ENCODE results near the gene H2BK1. TPM values are rescaled to one million over a fixed set of nuclear protein-coding genes. Genes with fewer than 3 reads are reported as not detected.
A peak's percentile ranks its signal among the peaks of the same experiment; 100 is the strongest.

The H2BK1 gene
- polyA plus RNA-seq, 6 donors from 2014 or later = not detected

GRCh38 chr7:151243045-151243349 is 32.7 kb upstream of the H2BK1 start:
- H3K27me3 Mint-ChIP-seq = peaks cover 0 to 15% (median 14%) of the 10 kb centered on the region in 3 donors
- no peaks in the 10 kb centered on the region for H3K36me3 Mint-ChIP-seq
- peak overlapping the region in 3 of 6 donors; percentile 87 to 93 (median 92) for H3K27ac Mint-ChIP-seq
- H3K9me3 Mint-ChIP-seq = no peaks in the 10 kb centered on the region
- no peak for ATAC-seq (ENCODE audit: low read depth in 2 of 2)
- H3K4me1 Mint-ChIP-seq = peaks cover 33 to 51% (median 47%) of the 10 kb centered on the region in 3 donors
- H3K4me3 Mint-ChIP-seq = peak overlapping the region; percentile 80 to 90 (median 83)
- no peak for DNase-seq

DNA sequence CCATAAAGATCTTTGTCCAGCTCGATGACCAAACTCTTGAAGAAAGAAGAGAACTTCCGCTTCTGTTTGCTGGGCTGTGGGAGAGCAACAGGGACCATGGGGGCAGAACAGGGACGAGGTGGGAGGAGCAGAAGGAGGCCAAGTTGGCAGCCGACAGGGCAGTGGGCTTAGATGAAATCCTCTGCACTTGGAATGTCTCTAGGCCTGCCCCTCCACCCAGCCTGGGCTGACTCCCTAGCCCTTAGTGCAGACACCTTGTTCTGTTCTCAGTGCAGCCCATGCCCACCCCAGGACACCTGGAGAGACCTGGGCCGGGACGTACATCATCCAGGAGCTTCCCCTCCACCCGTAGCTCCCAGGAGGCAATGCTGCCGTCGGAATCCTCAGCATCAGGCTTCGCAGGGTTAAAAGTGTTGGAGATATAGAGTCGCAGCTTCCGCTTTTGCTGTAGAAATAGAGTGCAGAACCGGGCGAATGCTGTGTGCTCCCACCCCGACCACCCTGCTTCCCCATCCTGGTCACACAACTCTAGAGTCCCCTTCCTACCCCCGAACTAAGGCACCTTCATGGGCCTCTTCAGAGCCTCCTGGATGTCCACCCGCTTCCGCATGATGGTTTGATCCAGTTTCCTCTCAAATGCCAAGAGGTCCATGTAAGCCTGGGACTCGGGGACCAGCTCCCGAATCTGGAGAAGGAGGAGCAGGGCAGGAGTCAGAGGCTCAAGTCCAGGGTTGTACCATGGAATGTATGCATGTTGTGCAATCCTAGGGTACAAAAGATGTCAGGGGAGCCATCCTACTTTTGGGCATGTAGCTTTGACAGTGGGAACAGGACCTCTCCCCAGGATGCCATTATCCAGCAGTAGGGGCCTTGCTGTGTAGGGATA is 32.1 kb upstream of the H2BK1 start:
- DNase-seq (no peak), ATAC-seq (ENCODE audit: low read depth in 2 of 2) (no peak)
- H3K36me3 Mint-ChIP-seq = no peaks in the 10 kb centered on the region
- peak overlapping the region in 3 of 6 donors; percentile 75 to 92 (median 87) for H3K27ac Mint-ChIP-seq
- peaks cover 28 to 45% (median 42%) of the 10 kb centered on the region in 3 donors for H3K4me1 Mint-ChIP-seq
- H3K4me3 Mint-ChIP-seq = peak overlapping the region in 5 of 8 donors; percentile 25 to 81 (median 57)
- H3K9me3 Mint-ChIP-seq = no peaks in the 10 kb centered on the region
- peaks cover 0 to 14% (median 9%) of the 10 kb centered on the region in 3 donors for H3K27me3 Mint-ChIP-seq

GRCh38 chr7:151241755-151242096 is 31.4 kb upstream of the H2BK1 start:
- Mint-ChIP-seq H3K27ac (no peak overlapping the region), H3K4me3 (peak overlapping the region in 2 of 8 donors; percentile 26 to 80), H3K9me3 (no peaks in the 10 kb centered on the region), H3K36me3 (peaks cover 0 to 4% of the 10 kb centered on the region in 2 donors), H3K27me3 (peaks cover 0 to 14% (median 8%) of the 10 kb centered on the region in 3 donors), H3K4me1 (peaks cover 27 to 44% (median 36%) of the 10 kb centered on the region in 3 donors)
- DNase-seq (no peak), ATAC-seq (ENCODE audit: low read depth in 2 of 2) (no peak)

DNA sequence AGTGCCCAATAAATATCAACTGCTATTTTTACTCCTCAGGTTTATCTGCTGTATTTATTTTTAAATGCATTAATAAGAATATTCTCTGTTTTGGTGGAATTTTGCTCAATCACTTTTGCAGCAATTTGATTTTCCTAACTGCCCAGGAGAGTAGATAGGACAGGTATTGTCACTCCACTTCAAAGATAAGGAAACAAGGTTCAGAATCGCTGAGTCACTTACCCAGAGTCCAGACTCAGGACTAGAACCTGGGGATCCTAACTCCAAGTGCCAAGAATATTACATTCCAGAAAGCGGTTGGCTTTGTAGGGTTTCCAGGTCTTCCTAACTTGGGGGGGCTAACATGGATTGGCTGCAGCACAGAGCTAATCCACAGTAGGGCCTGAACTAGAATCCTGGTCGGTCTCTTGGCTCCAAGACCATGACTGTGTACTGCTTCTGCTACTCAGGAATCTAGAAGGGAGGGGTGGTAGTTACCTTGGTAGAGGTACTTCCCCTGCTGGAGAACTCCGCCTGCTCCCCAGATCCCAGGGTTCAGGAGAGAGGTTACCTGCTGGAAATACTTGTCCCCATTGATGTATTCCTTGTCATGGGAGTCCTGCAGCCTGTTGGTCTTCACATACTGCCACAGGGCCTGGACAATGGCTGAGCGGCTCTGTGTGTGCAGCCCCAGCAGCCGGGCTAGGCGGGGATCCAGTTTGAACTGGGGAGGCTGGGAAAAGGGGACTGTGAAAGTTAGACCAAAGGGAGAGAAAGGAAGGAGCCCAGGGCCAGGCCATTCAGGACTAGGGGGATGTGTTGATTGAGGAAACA is 30.9 kb upstream of the H2BK1 start:
- H3K4me3 Mint-ChIP-seq = peak overlapping the region in 1 of 8 donors; percentile 30
- H3K27ac Mint-ChIP-seq = no peak overlapping the region
- H3K9me3 Mint-ChIP-seq = no peaks in the 10 kb centered on the region
- ATAC-seq (ENCODE audit: low read depth in 2 of 2) = no peak
- no peak for DNase-seq
- peaks cover 0 to 9% (median 2%) of the 10 kb centered on the region in 3 donors for H3K27me3 Mint-ChIP-seq
- peaks cover 23 to 44% (median 36%) of the 10 kb centered on the region in 3 donors for H3K4me1 Mint-ChIP-seq
- H3K36me3 Mint-ChIP-seq = peaks cover 0 to 8% of the 10 kb centered on the region in 2 donors

- DNase-seq = no peak
- H3K4me1 Mint-ChIP-seq = peaks cover 23 to 40% (median 33%) of the 10 kb centered on the region in 3 donors
- peaks cover 0 to 8% (median 0%) of the 10 kb centered on the region in 3 donors for H3K27me3 Mint-ChIP-seq
- no peak for ATAC-seq (ENCODE audit: low read depth in 2 of 2)
- H3K36me3 Mint-ChIP-seq = peaks cover 0 to 8% of the 10 kb centered on the region in 2 donors
- no peaks in the 10 kb centered on the region for H3K9me3 Mint-ChIP-seq
- peak overlapping the region in 1 of 6 donors; percentile 66 for H3K27ac Mint-ChIP-seq
- H3K4me3 Mint-ChIP-seq = no peak overlapping the region
Measured at GRCh38 chr7:151240536-151240935, 30.2 kb upstream of the H2BK1 start.

- H3K4me3 Mint-ChIP-seq = peak overlapping the region in 1 of 8 donors; percentile 69
- peaks cover 0 to 8% (median 0%) of the 10 kb centered on the region in 3 donors for H3K27me3 Mint-ChIP-seq
- H3K27ac Mint-ChIP-seq = peak overlapping the region in 2 of 6 donors; percentile 38 to 66
- peaks cover 21 to 40% (median 35%) of the 10 kb centered on the region in 3 donors for H3K4me1 Mint-ChIP-seq
- no peaks in the 10 kb centered on the region for H3K9me3 Mint-ChIP-seq
- ATAC-seq (ENCODE audit: low read depth in 2 of 2) (no peak), DNase-seq (no peak)
- H3K36me3 Mint-ChIP-seq = peaks cover 0 to 8% of the 10 kb centered on the region in 2 donors
Measured at GRCh38 chr7:151239837-151240459, 29.7 kb upstream of the H2BK1 start.

- Mint-ChIP-seq H3K4me3 (peak overlapping the region in 3 of 8 donors; percentile 8 to 62 (median 40)), H3K27ac (peak overlapping the region in 1 of 6 donors; percentile 24), H3K4me1 (peaks cover 19 to 37% (median 35%) of the 10 kb centered on the region in 3 donors), H3K36me3 (peaks cover 0 to 8% of the 10 kb centered on the region in 2 donors), H3K9me3 (no peaks in the 10 kb centered on the region), H3K27me3 (peaks cover 0 to 8% (median 0%) of the 10 kb centered on the region in 3 donors)
- no peak for ATAC-seq (ENCODE audit: low read depth in 2 of 2)
- DNase-seq = no peak
Measured at GRCh38 chr7:151238924-151239836, 28.9 kb upstream of the H2BK1 start.

- no peaks in the 10 kb centered on the region for H3K9me3 Mint-ChIP-seq
- peaks cover 0 to 4% (median 0%) of the 10 kb centered on the region in 3 donors for H3K27me3 Mint-ChIP-seq
- no peak overlapping the region for H3K4me3 Mint-ChIP-seq
- H3K36me3 Mint-ChIP-seq = peaks cover 0 to 8% of the 10 kb centered on the region in 2 donors
- ATAC-seq (ENCODE audit: low read depth in 2 of 2) (no peak), DNase-seq (no peak)
- H3K27ac Mint-ChIP-seq = peak overlapping the region in 1 of 6 donors; percentile 24
- H3K4me1 Mint-ChIP-seq = peaks cover 18 to 37% (median 35%) of the 10 kb centered on the region in 3 donors
Measured at GRCh38 chr7:151238190-151238810, 28.0 kb upstream of the H2BK1 start.

- no peaks in the 10 kb centered on the region for H3K27me3 Mint-ChIP-seq
- DNase-seq (no peak), ATAC-seq (ENCODE audit: low read depth in 2 of 2) (no peak)
- H3K36me3 Mint-ChIP-seq = peaks cover 0 to 8% of the 10 kb centered on the region in 2 donors
- no peak overlapping the region for H3K27ac Mint-ChIP-seq
- no peak overlapping the region for H3K4me3 Mint-ChIP-seq
- H3K4me1 Mint-ChIP-seq = peaks cover 16 to 36% (median 34%) of the 10 kb centered on the region in 3 donors
- no peaks in the 10 kb centered on the region for H3K9me3 Mint-ChIP-seq
Measured at GRCh38 chr7:151237244-151238189, 27.2 kb upstream of the H2BK1 start.

- Mint-ChIP-seq H3K27ac (no peak overlapping the region), H3K4me1 (peaks cover 26 to 45% (median 43%) of the 10 kb centered on the region in 3 donors), H3K36me3 (peaks cover 0 to 8% of the 10 kb centered on the region in 2 donors), H3K4me3 (peak overlapping the region in 2 of 8 donors; percentile 25 to 45), H3K27me3 (no peaks in the 10 kb centered on the region), H3K9me3 (no peaks in the 10 kb centered on the region)
- ATAC-seq (ENCODE audit: low read depth in 2 of 2) = no peak
- no peak for DNase-seq
Measured at GRCh38 chr7:151236406-151236805, 26.1 kb upstream of the H2BK1 start.

DNA sequence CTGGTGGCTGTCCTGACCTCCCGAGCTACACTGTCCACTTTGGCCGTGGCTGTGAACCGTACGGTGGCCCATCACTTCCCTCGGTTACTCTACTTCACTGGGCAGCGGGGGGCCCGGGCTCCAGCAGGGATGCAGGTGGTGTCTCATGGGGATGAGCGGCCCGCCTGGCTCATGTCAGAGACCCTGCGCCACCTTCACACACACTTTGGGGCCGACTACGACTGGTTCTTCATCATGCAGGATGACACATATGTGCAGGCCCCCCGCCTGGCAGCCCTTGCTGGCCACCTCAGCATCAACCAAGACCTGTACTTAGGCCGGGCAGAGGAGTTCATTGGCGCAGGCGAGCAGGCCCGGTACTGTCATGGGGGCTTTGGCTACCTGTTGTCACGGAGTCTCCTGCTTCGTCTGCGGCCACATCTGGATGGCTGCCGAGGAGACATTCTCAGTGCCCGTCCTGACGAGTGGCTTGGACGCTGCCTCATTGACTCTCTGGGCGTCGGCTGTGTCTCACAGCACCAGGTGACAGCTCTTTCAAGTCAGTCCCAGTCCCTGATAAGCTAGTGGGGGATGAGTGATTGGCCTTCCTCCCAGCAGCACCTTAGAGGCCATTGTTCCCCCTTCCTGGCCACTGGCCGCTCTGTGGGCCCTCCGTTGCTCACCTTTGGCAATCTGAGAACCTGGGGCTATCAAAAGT is 25.0 kb upstream of the H2BK1 start:
- H3K4me1 Mint-ChIP-seq = peaks cover 26 to 45% (median 43%) of the 10 kb centered on the region in 3 donors
- no peak for DNase-seq
- peak overlapping the region in 2 of 8 donors; percentile 70 to 98 for H3K4me3 Mint-ChIP-seq
- peaks cover 0 to 8% of the 10 kb centered on the region in 2 donors for H3K36me3 Mint-ChIP-seq
- ATAC-seq (ENCODE audit: low read depth in 2 of 2) = no peak
- peak overlapping the region in 1 of 6 donors; percentile 54 for H3K27ac Mint-ChIP-seq
- H3K9me3 Mint-ChIP-seq = no peaks in the 10 kb centered on the region
- H3K27me3 Mint-ChIP-seq = no peaks in the 10 kb centered on the region
